IPS DF 6.9 (cell line): ENCODE measurements around the gene IFNL3.
A peak's percentile ranks its signal among the peaks of the same experiment; 100 is the strongest.
"Not testable (repeated sequence)": the region's sequence is repeated elsewhere in the genome, so short reads cannot be mapped to it uniquely, and the experiment has no call there.

Experiments used
- DNase-seq: peaks from one replicate; pipeline ENCODE4 v3.0.0-alpha.2; 2013; ENCODE audit warnings: low read depth, low spot score
- H3K27ac ChIP-seq: one replicate; pipeline ENCODE4 v1.5.1; 2013; ENCODE audit warnings: low read length, control low read depth
- H3K27me3 ChIP-seq: 2 replicates; pipeline ENCODE4 v1.6.1; 2013; ENCODE audit warnings: mild to moderate bottlenecking, low read length; ENCODE audit not compliant: control insufficient read depth, insufficient read depth
- H3K36me3 ChIP-seq: 2 replicates; pipeline ENCODE4 v1.6.1; 2013; ENCODE audit warnings: low read length; ENCODE audit not compliant: control insufficient read depth, insufficient read depth
- H3K4me1 ChIP-seq: 2 replicates; pipeline ENCODE4 v1.6.1; 2013; ENCODE audit warnings: low read length; ENCODE audit not compliant: control insufficient read depth, insufficient read depth
- H3K4me3 ChIP-seq: 2 replicates; pipeline ENCODE4 v1.5.1; 2013; ENCODE audit warnings: mild to moderate bottlenecking, low read length
- H3K9me3 ChIP-seq: 2 replicates; pipeline ENCODE4 v1.6.1; 2013; ENCODE audit warnings: low read length, inconsistent platforms; ENCODE audit not compliant: control insufficient read depth, insufficient read depth
- WGBS: extraction: QIAGEN DNeasy Blood & Tissue Kit; methylation state at CpG from one replicate; pipeline ENCODE4 v1.1.7; 2013; ENCODE audit warnings: mixed read lengths, missing lambda C conversion rate; ENCODE audit not compliant: insufficient read length, insufficient coverage; 5-methylcytosine and 5-hydroxymethylcytosine counted together

Gene IFNL3

DNA sequence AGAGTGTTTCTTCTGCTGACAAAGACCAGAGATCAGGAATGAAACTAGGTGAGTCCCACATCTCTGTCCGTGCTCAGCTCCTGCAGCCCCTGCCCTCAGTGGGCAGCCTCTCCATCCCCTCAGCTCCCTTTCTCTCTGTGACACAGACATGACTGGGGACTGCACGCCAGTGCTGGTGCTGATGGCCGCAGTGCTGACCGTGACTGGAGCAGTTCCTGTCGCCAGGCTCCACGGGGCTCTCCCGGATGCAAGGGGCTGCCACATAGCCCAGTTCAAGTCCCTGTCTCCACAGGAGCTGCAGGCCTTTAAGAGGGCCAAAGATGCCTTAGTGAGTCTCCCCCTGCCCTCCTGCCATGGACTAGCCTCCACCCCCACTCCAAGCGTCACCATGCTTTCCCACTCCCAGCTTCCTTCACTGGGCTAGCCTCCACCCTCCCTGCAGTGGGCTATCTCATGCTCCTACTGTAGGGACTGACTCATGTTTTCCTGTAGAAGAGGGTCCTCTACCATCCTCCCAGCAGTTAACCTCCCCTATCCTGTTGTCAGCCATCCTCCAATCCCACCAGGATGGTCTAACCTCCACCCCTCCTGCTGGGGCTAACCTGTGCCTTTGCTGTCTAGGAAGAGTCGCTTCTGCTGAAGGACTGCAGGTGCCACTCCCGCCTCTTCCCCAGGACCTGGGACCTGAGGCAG lies 23.9 kb upstream of the IFNL3 start:
- not testable (repeated sequence) for H3K27ac ChIP-seq, H3K4me3 ChIP-seq, H3K4me1 ChIP-seq, H3K36me3 ChIP-seq, H3K9me3 ChIP-seq, DNase-seq
- H3K27me3 ChIP-seq = peaks cover 22% of the 10 kb centered on the region
- no CpG with 5 or more reads among the region's 10 CpGs for WGBS

DNA sequence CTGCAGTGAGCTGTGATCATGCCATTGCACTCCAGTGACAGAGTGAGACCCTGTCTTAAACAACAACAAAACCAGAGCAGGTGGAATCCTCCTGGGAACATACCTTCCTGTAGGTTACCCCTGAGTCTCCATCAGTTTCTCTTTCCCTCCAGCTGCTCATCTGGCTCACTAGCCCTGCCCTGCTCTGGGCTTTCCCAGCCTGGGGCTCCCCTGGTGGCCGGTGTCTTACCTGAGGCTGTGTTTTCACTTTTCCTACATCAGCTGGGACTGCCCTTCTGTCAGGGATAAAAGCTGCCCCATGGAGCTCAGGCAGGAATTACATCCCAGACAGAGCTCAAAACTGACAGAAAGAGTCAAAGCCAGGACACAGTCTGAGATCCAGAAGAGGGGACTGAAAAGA lies 23.3 kb upstream of the IFNL3 start, which contains the start of gene IFNL2:
Gene IFNL2, plus strand, starts transcription at position 312 of the 400 bp plus-strand sequence. CDS start 173 bp downstream, outside the sequence.
- not testable (repeated sequence) for H3K4me3 ChIP-seq, DNase-seq, H3K27ac ChIP-seq, H3K4me1 ChIP-seq, H3K36me3 ChIP-seq, H3K9me3 ChIP-seq
- H3K27me3 ChIP-seq = peaks cover 28% of the 10 kb centered on the region
- WGBS = no CpG with 5 or more reads among the region's 1 CpG

DNA sequence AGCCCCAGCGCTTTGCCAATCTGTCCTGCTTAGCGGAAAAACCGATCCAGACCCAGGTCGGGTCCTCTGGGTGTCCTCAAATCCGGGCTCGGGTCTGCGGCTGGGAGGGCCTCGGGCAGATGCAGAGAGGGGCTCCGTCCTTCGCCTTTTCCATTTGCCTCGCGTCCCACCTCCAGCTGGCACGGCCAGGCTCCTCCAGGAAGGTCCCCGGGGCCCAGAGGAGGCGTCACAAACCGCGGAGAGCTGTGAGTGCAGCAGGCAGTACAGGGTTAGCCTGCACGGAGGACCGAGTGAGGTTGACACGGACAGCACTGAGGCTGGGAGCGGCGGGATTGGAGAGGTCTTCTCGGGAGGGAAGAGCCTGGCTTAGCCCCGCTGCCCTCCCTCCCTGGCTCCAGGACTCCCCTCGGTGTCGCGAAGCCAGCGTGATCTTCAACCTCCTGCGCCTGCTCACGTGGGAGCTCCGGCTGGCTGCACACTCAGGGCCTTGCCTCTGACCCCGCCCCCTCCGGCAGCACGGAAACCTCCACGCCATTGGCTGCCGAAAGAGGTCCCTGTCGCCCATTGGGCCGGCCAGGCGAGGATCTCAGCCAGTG lies 20.6 kb upstream of the IFNL3 start:
- H3K4me1 ChIP-seq = peaks cover 2% of the 10 kb centered on the region; the same call in 1 of the 2 replicates
- no CpG with 5 or more reads among the region's 39 CpGs for WGBS
- H3K4me3 ChIP-seq = no peak overlapping the region
- DNase-seq = no peak
- H3K27me3 ChIP-seq = peaks cover 32% of the 10 kb centered on the region
- no peaks in the 10 kb centered on the region for H3K36me3 ChIP-seq
- no peak overlapping the region for H3K27ac ChIP-seq
- H3K9me3 ChIP-seq = no peaks in the 10 kb centered on the region

DNA sequence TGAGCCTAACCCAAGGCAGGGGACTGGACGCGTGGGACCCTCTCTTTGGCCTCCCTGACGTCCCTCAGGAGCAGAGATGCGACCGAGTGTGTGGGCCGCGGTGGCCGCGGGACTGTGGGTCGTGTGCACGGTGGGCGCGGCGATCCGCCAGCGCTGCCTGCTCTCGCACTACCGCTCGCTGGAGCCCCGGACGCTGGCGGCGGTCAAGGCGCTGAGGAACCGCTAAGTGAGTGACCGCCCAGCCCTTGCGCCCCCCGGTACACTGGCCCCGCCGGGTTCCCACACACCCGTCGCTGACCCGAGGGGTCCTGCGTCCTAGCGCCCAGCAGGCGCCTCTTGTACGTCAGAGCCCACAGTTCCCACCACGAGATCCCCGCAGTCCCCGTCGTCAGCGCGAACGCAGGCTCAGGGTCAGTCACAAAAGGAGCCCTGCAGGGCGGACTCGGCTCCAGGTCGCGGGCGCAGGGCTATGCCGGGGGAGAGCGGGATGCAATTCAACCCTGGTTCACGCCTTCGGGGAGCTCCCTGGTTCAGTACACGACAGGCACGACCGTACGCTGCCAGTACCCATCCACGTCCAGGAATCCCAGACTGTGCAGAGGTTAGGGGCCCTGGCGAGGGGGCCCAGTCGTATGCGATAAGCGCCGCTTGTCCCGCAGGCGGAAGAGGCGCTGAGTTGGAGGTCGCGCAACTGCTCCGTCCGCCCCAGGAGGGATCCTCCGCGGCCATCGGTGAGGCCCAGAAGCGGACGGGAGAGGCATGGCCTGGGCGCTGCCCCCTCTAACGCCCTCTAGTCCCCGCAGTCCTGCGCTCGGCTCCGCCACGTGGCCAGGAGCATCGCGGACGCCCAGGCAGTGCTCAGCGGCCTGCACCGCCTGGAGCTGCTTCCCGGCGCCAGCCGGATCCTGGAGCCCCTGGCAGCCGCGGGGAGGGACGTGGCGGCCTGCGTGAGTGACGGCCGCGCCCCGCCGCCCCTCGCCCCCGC lies 19.8 kb upstream of the IFNL3 start:
- H3K27me3 ChIP-seq = peaks cover 32% of the 10 kb centered on the region
- WGBS = no CpG with 5 or more reads among the region's 102 CpGs
- no peaks in the 10 kb centered on the region for H3K36me3 ChIP-seq
- peaks cover 2% of the 10 kb centered on the region; the same call in 1 of the 2 replicates for H3K4me1 ChIP-seq
- no peaks in the 10 kb centered on the region for H3K9me3 ChIP-seq
- H3K4me3 ChIP-seq = peak overlapping the region; percentile 8; the same call in 1 of the 2 replicates
- DNase-seq = no peak
- H3K27ac ChIP-seq = no peak overlapping the region

DNA sequence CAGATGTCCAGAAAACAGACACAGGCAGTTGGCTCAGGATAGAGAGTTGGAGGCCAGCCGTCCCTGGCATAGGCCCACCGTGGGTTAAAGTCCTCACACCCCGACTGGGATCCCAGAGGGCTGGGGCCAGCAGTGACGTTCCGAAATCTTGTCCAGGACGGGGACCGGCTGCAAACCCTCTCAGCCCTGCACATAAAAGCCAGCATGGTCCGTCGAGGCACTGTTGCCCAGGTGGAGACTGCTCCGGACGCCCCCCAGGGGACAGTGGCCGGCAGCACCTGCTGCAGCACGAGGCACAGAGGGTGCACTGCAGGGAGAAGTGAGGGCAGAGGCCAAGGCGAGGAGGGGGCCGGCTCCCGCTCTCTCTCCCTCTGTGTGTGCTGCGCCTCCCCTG lies 19.1 kb upstream of the IFNL3 start:
- no CpG with 5 or more reads among the region's 17 CpGs for WGBS
- H3K4me1 ChIP-seq = peaks cover 2% of the 10 kb centered on the region; the same call in 1 of the 2 replicates
- no peak overlapping the region for H3K27ac ChIP-seq
- DNase-seq = no peak
- H3K4me3 ChIP-seq = no peak overlapping the region
- H3K27me3 ChIP-seq = peaks cover 32% of the 10 kb centered on the region
- H3K9me3 ChIP-seq = no peaks in the 10 kb centered on the region
- no peaks in the 10 kb centered on the region for H3K36me3 ChIP-seq

- Histone ChIP-seq H3K36me3 (no peaks in the 10 kb centered on the region), H3K27ac (no peak overlapping the region), H3K4me3 (no peak overlapping the region), H3K9me3 (no peaks in the 10 kb centered on the region), H3K27me3 (peaks cover 32% of the 10 kb centered on the region), H3K4me1 (peaks cover 2% of the 10 kb centered on the region; the same call in 1 of the 2 replicates)
- no CpG with 5 or more reads among the region's 4 CpGs for WGBS
- DNase-seq = no peak
These were observed 17.7 kb upstream of the IFNL3 start for GRCh38 chr19:39262496-39262895.

DNA sequence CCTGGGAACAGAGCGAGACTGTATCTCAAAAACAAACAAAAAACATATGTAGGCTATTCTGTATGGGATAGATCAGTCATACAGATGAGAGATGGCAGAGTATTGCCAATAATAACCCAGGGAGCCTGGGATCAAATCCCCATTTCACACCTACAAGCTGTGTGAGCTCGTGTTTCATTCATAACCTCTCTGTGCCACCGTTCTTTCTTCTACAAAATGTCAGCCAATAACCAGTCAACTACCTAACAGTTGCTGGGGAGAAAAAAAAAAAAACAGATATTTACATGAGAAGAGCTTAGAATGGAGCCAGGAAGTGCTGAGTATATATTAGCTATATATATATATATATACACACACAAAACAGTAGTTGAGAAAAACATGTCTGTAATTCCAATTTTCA lies 16.9 kb upstream of the IFNL3 start:
- Histone ChIP-seq H3K36me3 (no peaks in the 10 kb centered on the region), H3K27ac (no peak overlapping the region), H3K4me3 (no peak overlapping the region), H3K9me3 (no peaks in the 10 kb centered on the region), H3K27me3 (peaks cover 32% of the 10 kb centered on the region), H3K4me1 (peaks cover 2% of the 10 kb centered on the region; the same call in 1 of the 2 replicates)
- no peak for DNase-seq
- no CpG with 5 or more reads among the region's 3 CpGs for WGBS

DNA sequence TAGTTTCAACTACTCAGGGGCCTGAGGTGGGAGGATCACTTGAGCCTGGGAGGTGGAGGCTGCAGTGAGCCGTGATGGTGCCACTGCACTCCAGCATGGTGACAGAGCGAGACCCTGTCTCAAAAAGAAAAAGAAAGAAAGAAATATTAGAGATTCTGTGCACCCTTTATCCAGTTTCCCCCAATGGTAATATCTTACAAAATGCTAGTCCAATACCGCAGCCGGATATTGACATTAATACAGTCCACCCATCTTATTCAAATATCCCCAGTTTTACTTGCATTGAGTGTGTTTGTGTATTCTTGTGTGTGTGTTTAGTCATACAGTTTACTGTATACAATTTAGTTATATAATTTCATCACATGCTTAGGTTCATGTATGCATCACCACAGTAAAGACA lies 12.4 kb upstream of the IFNL3 start:
- no peak for DNase-seq
- Histone ChIP-seq H3K4me3 (no peak overlapping the region), H3K9me3 (no peaks in the 10 kb centered on the region), H3K4me1 (no peaks in the 10 kb centered on the region), H3K27me3 (peaks cover 4% of the 10 kb centered on the region; the same call in 1 of the 2 replicates), H3K27ac (no peak overlapping the region), H3K36me3 (no peaks in the 10 kb centered on the region)
- WGBS = no CpG with 5 or more reads among the region's 4 CpGs

- H3K4me1 ChIP-seq = no peaks in the 10 kb centered on the region
- WGBS = no CpG with 5 or more reads among the region's 29 CpGs
These were observed 9.9 kb upstream of the IFNL3 start for GRCh38 chr19:39254531-39255345.

More at GRCh38 chr19:39254531-39255345, 9.9 kb upstream of the IFNL3 start:
- DNase-seq = no peak
- Histone ChIP-seq H3K9me3 (no peaks in the 10 kb centered on the region), H3K36me3 (no peaks in the 10 kb centered on the region), H3K4me3 (no peak overlapping the region), H3K27ac (no peak overlapping the region), H3K27me3 (peaks cover 8% of the 10 kb centered on the region; the same call in 1 of the 2 replicates)
